Measurements from ENCODE around the gene MAGEF1. TPM values are rescaled to one million over a fixed set of nuclear protein-coding genes. Genes with fewer than 3 reads are reported as not detected.

Gene MAGEF1, protein sequence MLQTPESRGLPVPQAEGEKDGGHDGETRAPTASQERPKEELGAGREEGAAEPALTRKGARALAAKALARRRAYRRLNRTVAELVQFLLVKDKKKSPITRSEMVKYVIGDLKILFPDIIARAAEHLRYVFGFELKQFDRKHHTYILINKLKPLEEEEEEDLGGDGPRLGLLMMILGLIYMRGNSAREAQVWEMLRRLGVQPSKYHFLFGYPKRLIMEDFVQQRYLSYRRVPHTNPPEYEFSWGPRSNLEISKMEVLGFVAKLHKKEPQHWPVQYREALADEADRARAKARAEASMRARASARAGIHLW
- 28.7 and 34.0 TPM in 2 replicates for total RNA-seq

DNA sequence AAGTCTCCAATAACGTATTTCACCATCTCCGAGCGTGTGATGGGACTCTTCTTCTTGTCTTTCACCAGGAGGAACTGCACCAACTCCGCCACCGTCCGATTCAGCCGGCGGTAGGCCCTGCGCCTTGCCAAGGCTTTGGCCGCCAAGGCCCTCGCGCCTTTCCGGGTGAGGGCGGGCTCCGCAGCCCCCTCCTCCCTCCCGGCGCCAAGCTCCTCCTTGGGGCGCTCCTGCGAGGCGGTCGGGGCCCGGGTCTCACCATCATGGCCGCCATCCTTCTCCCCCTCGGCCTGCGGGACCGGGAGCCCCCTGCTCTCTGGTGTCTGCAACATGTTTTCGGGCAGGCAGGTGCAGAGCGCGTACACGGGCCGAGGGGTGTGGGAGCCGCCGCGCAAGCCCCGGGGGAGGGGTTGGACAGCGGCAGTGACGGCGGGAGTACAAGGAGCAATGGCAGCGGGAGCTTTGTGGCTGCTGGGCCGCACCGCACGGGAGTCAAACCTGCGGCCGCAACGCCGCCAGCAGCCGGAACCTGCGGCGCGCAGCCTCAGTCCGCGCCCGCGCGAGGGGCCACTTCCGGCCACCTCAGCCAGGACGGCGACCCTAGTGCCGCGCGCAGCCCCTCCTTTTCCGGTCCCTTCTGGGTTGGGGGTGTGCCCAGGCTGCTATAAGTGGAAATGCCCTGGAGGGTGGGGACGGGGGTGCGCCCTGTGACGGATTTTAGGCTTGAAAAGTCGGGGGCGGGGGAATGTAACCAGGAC lies at the start of gene MAGEF1:
Gene MAGEF1, minus strand, starts transcription at position 572 of the 755 bp plus-strand sequence. Its CDS starts 243 bp downstream, at position 329.

Other genes starting within 250 kb of the MAGEF1 start
- gene EPHB3, start 150.3 kb downstream of the MAGEF1 start, total RNA-seq, result 0.89 and 1.3 TPM in 2 replicates
- gene VPS8, start 100.1 kb upstream of the MAGEF1 start, total RNA-seq, result 11.1 and 27.2 TPM in 2 replicates

Measured in bronchus fibroblast of lung (primary cell).